UCSD-AML1 (cell line): ENCODE data around the gene PPFIA4.

Experiments
- DNase-seq: peaks from one replicate; lab custom pipeline; 2025; ENCODE audit not compliant: unreplicated experiment; lab: John Stamatoyannopoulos, UW

The PPFIA4 gene

GRCh38 chr1:203039609-203040512, 13.6 kb downstream of the PPFIA4 start:
- DNase-seq, result peak; percentile 76

- no peak for DNase-seq
Observed at GRCh38 chr1:203040513-203041275, 14.4 kb downstream of the PPFIA4 start.

GRCh38 chr1:203041351-203041932, 15.2 kb downstream of the PPFIA4 start:
- DNase-seq, result no peak

GRCh38 chr1:203043830-203044545, 17.7 kb downstream of the PPFIA4 start:
- DNase-seq, result no peak

GRCh38 chr1:203044546-203045250, 18.4 kb downstream of the PPFIA4 start:
- no peak for DNase-seq

GRCh38 chr1:203045336-203045735, 19.0 kb downstream of the PPFIA4 start:
- DNase-seq, result no peak

- DNase-seq, result no peak
Observed at GRCh38 chr1:203045821-203046594, 19.7 kb downstream of the PPFIA4 start.

GRCh38 chr1:203046984-203047630, 20.8 kb downstream of the PPFIA4 start:
- DNase-seq, result no peak

- no peak for DNase-seq
Observed at GRCh38 chr1:203048086-203048485, 21.8 kb downstream of the PPFIA4 start.

- DNase-seq, result no peak
Observed at GRCh38 chr1:203048555-203049051, 22.3 kb downstream of the PPFIA4 start.

GRCh38 chr1:203049077-203049476, 22.8 kb downstream of the PPFIA4 start:
- DNase-seq, result no peak

GRCh38 chr1:203049576-203050180, 23.4 kb downstream of the PPFIA4 start:
- no peak for DNase-seq

- no peak for DNase-seq
Observed at GRCh38 chr1:203050826-203051225, 24.5 kb downstream of the PPFIA4 start.

- no peak for DNase-seq
Observed at GRCh38 chr1:203051841-203052324, 25.6 kb downstream of the PPFIA4 start.

GRCh38 chr1:203052601-203053000, 26.3 kb downstream of the PPFIA4 start:
- DNase-seq, result no peak

- no peak for DNase-seq
Observed at GRCh38 chr1:203054184-203054583, 27.9 kb downstream of the PPFIA4 start.

- no peak for DNase-seq
Observed at GRCh38 chr1:203054642-203055041, 28.4 kb downstream of the PPFIA4 start.

- DNase-seq, result no peak
Observed at GRCh38 chr1:203055161-203055799, 29.0 kb downstream of the PPFIA4 start.
